ENCODE data around the gene L3MBTL4. TPM values are rescaled to one million over a fixed set of nuclear protein-coding genes. Genes with fewer than 3 reads are reported as not detected.

Gene L3MBTL4
- total and polyA plus RNA-seq, 4 donors: 2.3 to 15.0 (median 5.0) TPM

DNA sequence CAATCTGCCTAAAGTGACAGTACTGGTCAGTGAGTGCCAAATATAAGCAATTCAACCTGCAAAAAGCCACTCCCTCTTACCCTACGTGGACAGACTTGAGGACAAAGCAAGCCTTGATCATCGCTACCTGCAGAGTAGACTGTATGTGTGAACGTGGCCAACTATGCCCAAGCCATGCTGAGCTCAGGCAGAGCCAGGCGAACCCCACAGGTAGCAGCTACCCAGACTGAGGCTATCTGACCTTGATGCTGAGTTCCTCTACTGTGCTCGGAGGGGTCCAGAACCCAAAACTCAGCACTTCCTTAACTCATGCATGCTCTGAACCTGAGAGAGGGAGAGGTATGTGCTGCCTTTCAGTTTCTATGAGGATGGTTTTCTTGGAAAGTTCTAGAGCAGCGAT is 455.9 kb downstream of the L3MBTL4 start:
- H3K4me1 ChIP-seq (ENCODE audit: control insufficient read depth in 4 of 4, insufficient read depth in 4 of 4, low read length in 3 of 4): no peaks in the 10 kb centered on the region

GRCh38 chr18:5955861-5956260 is 458.9 kb downstream of the L3MBTL4 start:
- Histone ChIP-seq H3K27me3 (ENCODE audit: control insufficient read depth in 4 of 4, insufficient read depth in 4 of 4, low read length in 3 of 4) (no peaks in the 10 kb centered on the region), H3K9ac (ENCODE audit: low read depth in 1 of 2, low read length in 2 of 2) (no peak overlapping the region), H3K27ac (ENCODE audit: low read depth in 1 of 2, low read length in 2 of 2) (no peak overlapping the region), H3K9me3 (ENCODE audit: control insufficient read depth in 4 of 4, low read length in 3 of 4) (no peaks in the 10 kb centered on the region), H3K4me1 (ENCODE audit: control insufficient read depth in 4 of 4, insufficient read depth in 4 of 4, low read length in 3 of 4) (no peaks in the 10 kb centered on the region), H3K4me3 (ENCODE audit: low read depth in 1 of 3, low read length in 3 of 3) (no peak overlapping the region), H3K36me3 (ENCODE audit: control insufficient read depth in 4 of 4, insufficient read depth in 3 of 4, low read depth in 1 of 4, low read length in 3 of 4) (peaks cover 2 to 20% (median 5%) of the 10 kb centered on the region in 4 donors)
- WGBS: 83% methylated on average over 5 of the region's 5 CpGs
- DNase-seq (ENCODE audit: low spot score): no peak
- TF ChIP-seq TAF1 (conservative IDR thresholded peaks at IDR 0.05) (no peak), FOXA2 (IDR thresholded peaks at IDR 0.05) (no peak), JUND (IDR thresholded peaks at IDR 0.05) (no peak), HNF4G (IDR thresholded peaks at IDR 0.05) (no peak)
- TF ChIP-seq, protein P1, sequence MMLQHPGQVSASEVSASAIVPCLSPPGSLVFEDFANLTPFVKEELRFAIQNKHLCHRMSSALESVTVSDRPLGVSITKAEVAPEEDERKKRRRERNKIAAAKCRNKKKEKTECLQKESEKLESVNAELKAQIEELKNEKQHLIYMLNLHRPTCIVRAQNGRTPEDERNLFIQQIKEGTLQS (IDR thresholded peaks at IDR 0.05): no peak

More for the DNA sequence above, 455.9 kb downstream of the L3MBTL4 start:
- Histone ChIP-seq H3K36me3 (ENCODE audit: control insufficient read depth in 4 of 4, insufficient read depth in 3 of 4, low read depth in 1 of 4, low read length in 3 of 4) (peaks cover 2 to 20% (median 5%) of the 10 kb centered on the region in 4 donors), H3K27me3 (ENCODE audit: control insufficient read depth in 4 of 4, insufficient read depth in 4 of 4, low read length in 3 of 4) (no peaks in the 10 kb centered on the region), H3K9me3 (ENCODE audit: control insufficient read depth in 4 of 4, low read length in 3 of 4) (no peaks in the 10 kb centered on the region), H3K9ac (ENCODE audit: low read depth in 1 of 2, low read length in 2 of 2) (no peak overlapping the region), H3K4me3 (ENCODE audit: low read depth in 1 of 3, low read length in 3 of 3) (no peak overlapping the region), H3K27ac (ENCODE audit: low read depth in 1 of 2, low read length in 2 of 2) (no peak overlapping the region)
- TF ChIP-seq, protein P1 (IDR thresholded peaks at IDR 0.05): no peak
- TF ChIP-seq HNF4A (conservative IDR thresholded peaks at IDR 0.05) (no peak), FOXA1 (IDR thresholded peaks at IDR 0.05) (no peak), FOXA2 (IDR thresholded peaks at IDR 0.05) (no peak), GABPA (IDR thresholded peaks at IDR 0.05 in 1 of 2, conservative IDR thresholded peaks at IDR 0.05 in 1 of 2) (no peak), YY1 (IDR thresholded peaks at IDR 0.05) (no peak), RAD21 (IDR thresholded peaks at IDR 0.05) (no peak), CTCF (IDR thresholded peaks at IDR 0.05; ENCODE audit: low read depth, low read length, missing input control) (no peak), SP1 (IDR thresholded peaks at IDR 0.05) (no peak), HNF4G (IDR thresholded peaks at IDR 0.05) (no peak), JUND (IDR thresholded peaks at IDR 0.05) (no peak)
- TF ChIP-seq, protein P2, sequence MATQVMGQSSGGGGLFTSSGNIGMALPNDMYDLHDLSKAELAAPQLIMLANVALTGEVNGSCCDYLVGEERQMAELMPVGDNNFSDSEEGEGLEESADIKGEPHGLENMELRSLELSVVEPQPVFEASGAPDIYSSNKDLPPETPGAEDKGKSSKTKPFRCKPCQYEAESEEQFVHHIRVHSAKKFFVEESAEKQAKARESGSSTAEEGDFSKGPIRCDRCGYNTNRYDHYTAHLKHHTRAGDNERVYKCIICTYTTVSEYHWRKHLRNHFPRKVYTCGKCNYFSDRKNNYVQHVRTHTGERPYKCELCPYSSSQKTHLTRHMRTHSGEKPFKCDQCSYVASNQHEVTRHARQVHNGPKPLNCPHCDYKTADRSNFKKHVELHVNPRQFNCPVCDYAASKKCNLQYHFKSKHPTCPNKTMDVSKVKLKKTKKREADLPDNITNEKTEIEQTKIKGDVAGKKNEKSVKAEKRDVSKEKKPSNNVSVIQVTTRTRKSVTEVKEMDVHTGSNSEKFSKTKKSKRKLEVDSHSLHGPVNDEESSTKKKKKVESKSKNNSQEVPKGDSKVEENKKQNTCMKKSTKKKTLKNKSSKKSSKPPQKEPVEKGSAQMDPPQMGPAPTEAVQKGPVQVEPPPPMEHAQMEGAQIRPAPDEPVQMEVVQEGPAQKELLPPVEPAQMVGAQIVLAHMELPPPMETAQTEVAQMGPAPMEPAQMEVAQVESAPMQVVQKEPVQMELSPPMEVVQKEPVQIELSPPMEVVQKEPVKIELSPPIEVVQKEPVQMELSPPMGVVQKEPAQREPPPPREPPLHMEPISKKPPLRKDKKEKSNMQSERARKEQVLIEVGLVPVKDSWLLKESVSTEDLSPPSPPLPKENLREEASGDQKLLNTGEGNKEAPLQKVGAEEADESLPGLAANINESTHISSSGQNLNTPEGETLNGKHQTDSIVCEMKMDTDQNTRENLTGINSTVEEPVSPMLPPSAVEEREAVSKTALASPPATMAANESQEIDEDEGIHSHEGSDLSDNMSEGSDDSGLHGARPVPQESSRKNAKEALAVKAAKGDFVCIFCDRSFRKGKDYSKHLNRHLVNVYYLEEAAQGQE (IDR thresholded peaks at IDR 0.05): no peak
- TF ChIP-seq, protein P3, sequence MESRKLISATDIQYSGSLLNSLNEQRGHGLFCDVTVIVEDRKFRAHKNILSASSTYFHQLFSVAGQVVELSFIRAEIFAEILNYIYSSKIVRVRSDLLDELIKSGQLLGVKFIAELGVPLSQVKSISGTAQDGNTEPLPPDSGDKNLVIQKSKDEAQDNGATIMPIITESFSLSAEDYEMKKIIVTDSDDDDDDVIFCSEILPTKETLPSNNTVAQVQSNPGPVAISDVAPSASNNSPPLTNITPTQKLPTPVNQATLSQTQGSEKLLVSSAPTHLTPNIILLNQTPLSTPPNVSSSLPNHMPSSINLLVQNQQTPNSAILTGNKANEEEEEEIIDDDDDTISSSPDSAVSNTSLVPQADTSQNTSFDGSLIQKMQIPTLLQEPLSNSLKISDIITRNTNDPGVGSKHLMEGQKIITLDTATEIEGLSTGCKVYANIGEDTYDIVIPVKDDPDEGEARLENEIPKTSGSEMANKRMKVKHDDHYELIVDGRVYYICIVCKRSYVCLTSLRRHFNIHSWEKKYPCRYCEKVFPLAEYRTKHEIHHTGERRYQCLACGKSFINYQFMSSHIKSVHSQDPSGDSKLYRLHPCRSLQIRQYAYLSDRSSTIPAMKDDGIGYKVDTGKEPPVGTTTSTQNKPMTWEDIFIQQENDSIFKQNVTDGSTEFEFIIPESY (IDR thresholded peaks at IDR 0.05): no peak
- 96% methylated on average over 6 of the region's 6 CpGs for WGBS
- no peak for DNase-seq (ENCODE audit: low spot score)

Data from liver (tissue), 9 donors.